Body of pancreas (tissue), 4 donors: ENCODE measurements around the gene SLC29A2.

Experiments used
- CTCF ChIP-seq, 7 experiments: fragments of 450-650 bp in 4 of 7; fragments of 200-600 bp in 3 of 7; sonication (generic) in 3 of 7; IDR thresholded peaks; one replicate each; pipeline ENCODE4 v1.5.1; 2016 to 2019; ENCODE audit warnings: antibody characterized with exemption in 7 of 7
- POLR2A ChIP-seq, 3 donors: fragments of 450-650 bp; IDR thresholded peaks; one replicate each; pipeline ENCODE4 v1.6.1; 2016; ENCODE audit warnings: antibody characterized with exemption in 3 of 3, mild to moderate bottlenecking in 2 of 3

- no peak for TF ChIP-seq CTCF (IDR thresholded peaks at IDR 0.05)
- TF ChIP-seq POLR2A (IDR thresholded peaks at IDR 0.05): no peak
These were observed 2.3 kb downstream of the SLC29A2 start for GRCh38 chr11:66369073-66369894.
